Ascending aorta (tissue), 2 donors: ENCODE results near the gene BTF3L4. TPM values are rescaled to one million over a fixed set of nuclear protein-coding genes. Genes with fewer than 3 reads are reported as not detected.

ENCODE experiments used
- DNase-seq, 2 donors: peaks; one replicate each; pipeline ENCODE4 v3.0.0-alpha.2; 2019; ENCODE audit warnings: low spot score in 2 of 2
- H3K27ac ChIP-seq, 2 donors: fragments of 200-600 bp; sonication (generic); one replicate each; pipeline ENCODE4 v1.5.1; 2016 to 2017; ENCODE audit warnings: mild to moderate bottlenecking in 1 of 2
- H3K27me3 ChIP-seq: fragments of 200-600 bp; sonication (generic); one replicate; pipeline ENCODE4 v1.5.1; 2017
- H3K36me3 ChIP-seq, 2 donors: fragments of 200-600 bp; sonication (generic); one replicate each; pipeline ENCODE4 v1.5.1; 2016
- H3K4me1 ChIP-seq, 2 donors: fragments of 200-600 bp; sonication (generic); one replicate each; pipeline ENCODE4 v1.5.1; 2016 to 2017; ENCODE audit warnings: mild to moderate bottlenecking in 1 of 2
- H3K4me3 ChIP-seq, 2 donors: fragments of 200-600 bp; sonication (generic); one replicate each; pipeline ENCODE4 v1.5.1; 2016 to 2017; ENCODE audit warnings: mild to moderate bottlenecking in 1 of 2
- H3K9me3 ChIP-seq, 2 donors: fragments of 200-600 bp; sonication (generic); one replicate each; pipeline ENCODE4 v1.5.1; 2016
- CTCF ChIP-seq, 3 experiments: fragments of 200-600 bp in 2 of 3; fragments of 450-650 bp in 1 of 3; sonication (generic) in 2 of 3; IDR thresholded peaks; one replicate each; pipeline ENCODE4 v1.5.1; 2016 to 2019; ENCODE audit warnings: antibody characterized with exemption in 3 of 3, mild to moderate bottlenecking in 1 of 3, moderate library complexity in 1 of 3
- intact Hi-C: fragments of 100-400 bp; cut with DNase I; formaldehyde crosslinking; loops from one replicate; pipeline ENCODE4 v1.15.1; 2023
- total RNA-seq: library from RNA; depleted of rRNA; stranded (reverse); fragments of >200 nt; gene quantifications from one replicate; pipeline ENCODE4 v1.1.0, GENCODE V29; 2016

The BTF3L4 gene
- total RNA-seq, 1 donor from 2014 or later, result 39.9 TPM

- Histone ChIP-seq H3K27ac (no peak overlapping the region), H3K4me3 (no peak overlapping the region)
- intact Hi-C loops, result no loop called here
These were observed 63.4 kb downstream of the BTF3L4 start for GRCh38 chr1:52119301-52120079.

GRCh38 chr1:52122384-52122783 is 66.3 kb downstream of the BTF3L4 start:
- no peaks in the 10 kb centered on the region for H3K36me3 ChIP-seq
- no peak overlapping the region for H3K27ac ChIP-seq
- DNase-seq, result no peak
- no peak overlapping the region for H3K4me3 ChIP-seq
- no peaks in the 10 kb centered on the region for H3K4me1 ChIP-seq
- TF ChIP-seq CTCF (IDR thresholded peaks at IDR 0.05), result no peak
- intact Hi-C loops, result no loop called here
- H3K9me3 ChIP-seq, result no peaks in the 10 kb centered on the region
- no peaks in the 10 kb centered on the region for H3K27me3 ChIP-seq

More at GRCh38 chr1:52119301-52120079, 63.4 kb downstream of the BTF3L4 start:
- DNase-seq, result no peak
- Histone ChIP-seq H3K36me3 (no peaks in the 10 kb centered on the region), H3K4me1 (no peaks in the 10 kb centered on the region), H3K27me3 (no peaks in the 10 kb centered on the region), H3K9me3 (no peaks in the 10 kb centered on the region)
- TF ChIP-seq CTCF (IDR thresholded peaks at IDR 0.05), result no peak

DNA sequence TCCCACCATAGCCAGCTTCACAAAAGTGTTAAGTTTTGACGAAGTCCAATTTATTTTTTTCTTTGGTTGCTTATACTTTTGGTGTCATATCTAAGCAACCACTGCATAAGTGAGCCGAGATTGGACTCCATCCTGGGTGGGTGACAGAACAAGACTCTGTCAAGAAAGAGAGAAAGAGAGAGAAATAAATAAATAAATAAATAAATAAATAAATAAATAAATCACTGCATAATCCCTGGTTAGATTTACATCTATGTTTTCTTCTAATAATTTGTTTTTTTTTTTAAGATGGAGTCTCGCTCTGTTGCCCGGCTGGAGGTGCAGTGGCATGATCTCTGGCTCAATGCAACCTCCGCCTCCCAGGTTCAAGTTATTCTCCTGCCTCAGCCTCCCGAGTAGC is 67.5 kb downstream of the BTF3L4 start:
- H3K4me3 ChIP-seq, result no peak overlapping the region
- intact Hi-C loops, result no loop called here

GRCh38 chr1:52125736-52126359 is 69.8 kb downstream of the BTF3L4 start:
- no peak overlapping the region for H3K27ac ChIP-seq
- no peak for TF ChIP-seq CTCF (IDR thresholded peaks at IDR 0.05)
- H3K27me3 ChIP-seq, result no peaks in the 10 kb centered on the region
- no peak overlapping the region for H3K4me3 ChIP-seq
- intact Hi-C loops, result no loop called here
- no peaks in the 10 kb centered on the region for H3K4me1 ChIP-seq
- H3K9me3 ChIP-seq, result no peaks in the 10 kb centered on the region
- DNase-seq, result no peak
- no peaks in the 10 kb centered on the region for H3K36me3 ChIP-seq

More for the DNA sequence above, 67.5 kb downstream of the BTF3L4 start:
- no peak for TF ChIP-seq CTCF (IDR thresholded peaks at IDR 0.05)
- no peaks in the 10 kb centered on the region for H3K27me3 ChIP-seq
- H3K36me3 ChIP-seq, result no peaks in the 10 kb centered on the region
- no peak overlapping the region for H3K27ac ChIP-seq
- DNase-seq, result no peak
- H3K4me1 ChIP-seq, result no peaks in the 10 kb centered on the region
- H3K9me3 ChIP-seq, result no peaks in the 10 kb centered on the region

GRCh38 chr1:52127181-52128180 is 71.4 kb downstream of the BTF3L4 start:
- intact Hi-C loops, result loop anchor here (1.0 kb wide), 1 partner anchor 168 kb away; no protein-coding TSS in a partner anchor
- no peaks in the 10 kb centered on the region for H3K27me3 ChIP-seq
- no peak overlapping the region for H3K4me3 ChIP-seq
- H3K36me3 ChIP-seq, result no peaks in the 10 kb centered on the region
- H3K27ac ChIP-seq, result no peak overlapping the region
- TF ChIP-seq CTCF (IDR thresholded peaks at IDR 0.05), result peak; percentile 50 to 83 (median 51)
- no peaks in the 10 kb centered on the region for H3K4me1 ChIP-seq
- DNase-seq, result no peak
- no peaks in the 10 kb centered on the region for H3K9me3 ChIP-seq
